Fibroblast of villous mesenchyme (primary cell): Measurements from ENCODE around the gene UBE2B. TPM values are rescaled to one million over a fixed set of nuclear protein-coding genes. Genes with fewer than 3 reads are reported as not detected.

Experiments used
- DNase-seq: peaks from one replicate; pipeline ENCODE4 v3.0.0-alpha.2; 2010; ENCODE audit warnings: low read depth
- H3K4me3 ChIP-seq: 2 replicates; pipeline ENCODE4 v1.5.1; 2011; ENCODE audit warnings: low read depth, mild to moderate bottlenecking, low read length
- CTCF ChIP-seq: IDR thresholded peaks from 2 replicates; pipeline ENCODE4 v1.5.1; 2012; ENCODE audit warnings: low read depth, mild to moderate bottlenecking, low read length; ENCODE audit not compliant: insufficient read depth
- total RNA-seq: library from RNA; depleted of rRNA; stranded (reverse); fragments of >200 nt; gene quantifications from 2 replicates; pipeline ENCODE4 v1.2.3, GENCODE V29; 2012

UBE2B gene
- total RNA-seq, 1 donor = 28.9 TPM

- TF ChIP-seq CTCF = no peak
- H3K4me3 ChIP-seq = no peak overlapping the region
These were observed 12.8 kb downstream of the UBE2B start for GRCh38 chr5:134383980-134384697.

GRCh38 chr5:134387443-134387842 lies 16.1 kb downstream of the UBE2B start:
- no peak for DNase-seq
- H3K4me3 ChIP-seq = no peak overlapping the region
- TF ChIP-seq CTCF = no peak

More at GRCh38 chr5:134383980-134384697, 12.8 kb downstream of the UBE2B start:
- DNase-seq = no peak

GRCh38 chr5:134392301-134392700 lies 20.9 kb downstream of the UBE2B start:
- no peak overlapping the region for H3K4me3 ChIP-seq
- DNase-seq = peak; percentile 82

GRCh38 chr5:134394932-134395331 lies 23.6 kb downstream of the UBE2B start:
- no peak for DNase-seq
- no peak for TF ChIP-seq CTCF

More at GRCh38 chr5:134392301-134392700, 20.9 kb downstream of the UBE2B start:
- TF ChIP-seq CTCF = no peak

GRCh38 chr5:134396274-134396673 lies 24.9 kb downstream of the UBE2B start:
- DNase-seq = no peak
- H3K4me3 ChIP-seq = no peak overlapping the region
- TF ChIP-seq CTCF = no peak

More at GRCh38 chr5:134394932-134395331, 23.6 kb downstream of the UBE2B start:
- no peak overlapping the region for H3K4me3 ChIP-seq

- no peak for DNase-seq
- no peak for TF ChIP-seq CTCF
These were observed 25.8 kb downstream of the UBE2B start for GRCh38 chr5:134397196-134397595.

More at GRCh38 chr5:134397196-134397595, 25.8 kb downstream of the UBE2B start:
- H3K4me3 ChIP-seq = no peak overlapping the region
